Astrocyte of the cerebellum (primary cell): ENCODE results near the gene PPP1R1B.

Experiments
- DNase-seq: peaks from one replicate; pipeline ENCODE4 v3.0.0-alpha.2; 2011; ENCODE audit warnings: low read depth
- H3K4me3 ChIP-seq: 2 replicates; pipeline ENCODE4 v1.5.1; 2011; ENCODE audit warnings: mild to moderate bottlenecking, low read depth, low read length, moderate library complexity
- in situ Hi-C: cut with HindIII; loops from 2 replicates; pipeline ENCODE4 v1.10.0; 2017; ENCODE audit warnings: low sequenced_read_pairs
- TF ChIP-seq, protein P1 (sequence below): IDR thresholded peaks from 2 replicates; pipeline ENCODE4 v1.5.1; 2012; ENCODE audit warnings: low read length, low read depth, moderate library complexity, mild to moderate bottlenecking; ENCODE audit errors: missing control alignments

The PPP1R1B gene

DNA sequence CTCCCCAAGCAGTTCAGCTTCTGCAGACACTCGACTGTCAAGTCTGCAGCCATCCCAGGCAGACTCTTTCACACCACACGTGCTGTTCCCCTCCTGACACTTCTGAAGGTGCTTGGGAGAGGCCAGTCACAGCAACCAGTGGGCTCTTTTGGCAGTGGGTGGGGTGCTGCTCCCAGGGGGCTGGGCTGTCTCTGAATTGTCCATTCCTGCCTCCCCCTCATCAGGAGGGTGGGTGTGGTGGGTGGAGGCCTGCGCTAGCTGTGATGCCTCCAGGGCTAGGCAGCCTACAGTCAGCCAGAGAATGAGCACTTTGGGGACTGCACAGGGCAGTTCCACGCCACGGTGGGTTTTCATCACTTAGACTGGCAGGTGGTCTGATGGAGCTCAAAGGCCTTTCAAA, 20.5 kb downstream of the PPP1R1B start:
- TF ChIP-seq, protein P1, sequence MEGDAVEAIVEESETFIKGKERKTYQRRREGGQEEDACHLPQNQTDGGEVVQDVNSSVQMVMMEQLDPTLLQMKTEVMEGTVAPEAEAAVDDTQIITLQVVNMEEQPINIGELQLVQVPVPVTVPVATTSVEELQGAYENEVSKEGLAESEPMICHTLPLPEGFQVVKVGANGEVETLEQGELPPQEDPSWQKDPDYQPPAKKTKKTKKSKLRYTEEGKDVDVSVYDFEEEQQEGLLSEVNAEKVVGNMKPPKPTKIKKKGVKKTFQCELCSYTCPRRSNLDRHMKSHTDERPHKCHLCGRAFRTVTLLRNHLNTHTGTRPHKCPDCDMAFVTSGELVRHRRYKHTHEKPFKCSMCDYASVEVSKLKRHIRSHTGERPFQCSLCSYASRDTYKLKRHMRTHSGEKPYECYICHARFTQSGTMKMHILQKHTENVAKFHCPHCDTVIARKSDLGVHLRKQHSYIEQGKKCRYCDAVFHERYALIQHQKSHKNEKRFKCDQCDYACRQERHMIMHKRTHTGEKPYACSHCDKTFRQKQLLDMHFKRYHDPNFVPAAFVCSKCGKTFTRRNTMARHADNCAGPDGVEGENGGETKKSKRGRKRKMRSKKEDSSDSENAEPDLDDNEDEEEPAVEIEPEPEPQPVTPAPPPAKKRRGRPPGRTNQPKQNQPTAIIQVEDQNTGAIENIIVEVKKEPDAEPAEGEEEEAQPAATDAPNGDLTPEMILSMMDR = no peak
- H3K4me3 ChIP-seq = no peak overlapping the region
- no peak for DNase-seq
- in situ Hi-C loops = no loop called here

DNA sequence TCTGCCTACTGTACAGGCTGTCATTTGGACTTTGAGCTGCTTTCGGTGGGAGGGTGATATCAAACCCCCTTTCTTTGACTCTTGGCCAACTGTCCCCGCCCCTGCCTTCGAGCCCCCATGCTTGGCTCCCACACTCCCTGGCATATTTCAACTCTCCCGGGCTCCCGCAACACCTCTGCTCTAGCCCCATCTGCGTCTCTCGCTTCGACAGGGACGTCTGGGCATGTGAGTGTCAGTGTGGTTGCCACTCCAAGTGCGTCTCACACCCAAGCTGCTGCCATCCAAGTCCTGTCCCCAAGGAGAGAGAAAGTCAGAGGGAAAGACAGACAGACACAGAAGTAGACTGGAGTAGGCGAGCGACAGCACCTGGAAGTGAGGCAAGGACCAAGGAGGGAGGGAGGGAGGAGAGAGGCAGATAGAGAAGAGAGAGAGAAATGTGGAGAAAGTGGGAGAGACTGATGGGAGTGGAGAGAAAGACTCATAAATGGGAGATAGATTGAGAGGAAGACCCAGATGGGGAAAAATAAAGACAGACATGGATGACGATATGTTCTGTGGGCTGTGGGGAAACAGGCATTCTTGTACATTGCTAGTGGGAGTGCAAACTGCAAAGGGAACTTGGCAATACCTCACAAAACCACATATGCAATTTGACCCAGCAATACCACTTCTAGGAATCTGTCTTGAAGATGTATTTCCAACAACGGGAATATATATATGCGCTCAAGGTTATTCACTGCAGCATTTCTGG, 22.0 kb downstream of the PPP1R1B start:
- in situ Hi-C loops = no loop called here
- TF ChIP-seq, protein P1 = no peak
- DNase-seq = peak; percentile 59
- H3K4me3 ChIP-seq = no peak overlapping the region

DNA sequence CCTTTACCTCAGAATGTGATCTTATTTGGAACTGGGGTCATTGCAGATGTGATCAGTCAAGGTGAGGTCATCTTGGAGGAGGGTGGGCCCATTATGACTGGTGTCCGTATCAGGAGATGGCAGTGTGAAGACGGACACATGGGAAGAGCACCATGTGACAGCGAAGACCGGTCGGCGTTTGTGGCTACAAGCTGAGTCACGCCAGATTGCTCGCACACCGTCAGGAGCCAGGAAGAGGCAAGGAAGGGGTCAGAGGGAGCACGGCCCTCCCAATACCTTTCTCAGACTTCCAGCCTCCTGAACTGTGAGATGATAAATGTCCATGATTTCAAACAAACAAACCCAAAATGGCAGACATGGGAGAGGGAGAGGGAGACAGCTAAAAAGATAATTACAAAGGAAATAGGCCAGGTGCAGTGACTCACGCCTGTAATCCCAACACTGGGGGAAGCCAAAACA, 23.4 kb downstream of the PPP1R1B start:
- no peak overlapping the region for H3K4me3 ChIP-seq
- in situ Hi-C loops = no loop called here
- no peak for DNase-seq
- TF ChIP-seq, protein P1 = no peak

DNA sequence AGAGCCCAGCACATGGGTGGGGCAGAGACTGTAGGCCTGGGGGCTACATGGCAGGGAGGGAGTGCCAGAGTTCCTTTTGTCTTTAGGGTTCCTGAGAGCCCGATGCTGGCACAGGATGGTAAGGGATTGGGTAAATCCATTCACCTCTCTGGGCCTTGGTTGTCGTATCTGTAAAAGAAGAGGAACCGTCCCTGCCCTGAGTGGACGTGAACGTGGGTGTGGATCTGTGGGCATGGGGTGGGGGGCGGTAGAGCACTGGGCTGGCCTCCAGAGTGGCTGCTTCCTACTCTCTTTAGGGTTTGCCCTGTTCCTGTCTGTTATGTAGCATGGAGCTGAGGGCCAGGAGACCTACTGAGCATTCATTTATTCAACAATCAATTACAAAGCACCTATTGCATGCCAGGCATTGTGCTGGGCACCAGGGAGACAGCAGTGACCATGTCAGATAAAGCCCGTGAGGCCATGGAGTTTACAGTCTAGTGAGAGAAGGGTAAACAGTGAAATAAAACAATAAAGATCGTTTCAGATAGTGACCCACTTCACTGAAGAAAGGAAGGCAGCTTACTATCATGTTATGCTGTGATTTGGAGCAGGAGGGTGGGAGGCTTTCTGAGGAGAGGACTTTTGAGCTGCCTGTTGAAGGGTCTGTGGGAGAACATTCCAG, 25.3 kb downstream of the PPP1R1B start:
- no peak overlapping the region for H3K4me3 ChIP-seq
- in situ Hi-C loops = no loop called here

DNA sequence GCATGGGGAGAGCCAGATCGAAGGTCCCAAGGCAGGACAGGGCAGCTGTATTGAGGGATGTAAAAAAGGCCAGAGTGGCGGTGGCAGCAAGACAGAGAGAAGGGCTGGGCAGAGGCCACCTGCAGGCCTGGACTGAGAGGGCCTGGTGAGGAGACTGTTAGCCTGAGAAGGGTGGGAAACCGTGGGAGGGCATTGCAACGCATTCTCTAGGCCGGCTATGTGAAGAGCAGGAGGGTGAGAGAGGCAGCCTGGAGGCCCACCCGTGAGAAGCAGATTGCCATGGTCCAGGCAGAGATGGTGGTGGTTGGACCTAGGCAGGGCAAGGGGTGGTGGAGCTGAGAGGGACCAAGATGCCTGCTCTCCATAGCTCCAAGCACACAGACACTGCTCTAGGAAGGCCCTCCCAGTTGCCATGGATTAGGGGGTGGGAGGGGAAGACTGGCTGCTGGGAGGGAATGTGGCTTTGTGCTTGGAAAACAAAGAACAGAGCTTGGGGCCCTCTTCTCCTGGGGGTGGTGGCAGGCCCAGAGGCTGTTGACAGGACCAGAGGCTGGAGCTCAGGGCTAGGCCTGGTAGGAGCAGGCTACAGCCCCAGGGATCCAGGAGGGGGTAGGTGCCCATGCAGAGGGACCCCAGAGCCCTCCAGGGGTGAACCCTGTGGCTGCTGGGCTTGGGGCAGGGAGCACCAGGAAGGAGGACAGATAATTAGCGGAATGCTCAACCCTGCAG, 26.0 kb downstream of the PPP1R1B start:
- in situ Hi-C loops = no loop called here
- DNase-seq = no peak
- H3K4me3 ChIP-seq = no peak overlapping the region
- TF ChIP-seq, protein P1 = no peak

More for the DNA sequence above, 25.3 kb downstream of the PPP1R1B start:
- TF ChIP-seq, protein P1 = no peak
- DNase-seq = no peak

DNA sequence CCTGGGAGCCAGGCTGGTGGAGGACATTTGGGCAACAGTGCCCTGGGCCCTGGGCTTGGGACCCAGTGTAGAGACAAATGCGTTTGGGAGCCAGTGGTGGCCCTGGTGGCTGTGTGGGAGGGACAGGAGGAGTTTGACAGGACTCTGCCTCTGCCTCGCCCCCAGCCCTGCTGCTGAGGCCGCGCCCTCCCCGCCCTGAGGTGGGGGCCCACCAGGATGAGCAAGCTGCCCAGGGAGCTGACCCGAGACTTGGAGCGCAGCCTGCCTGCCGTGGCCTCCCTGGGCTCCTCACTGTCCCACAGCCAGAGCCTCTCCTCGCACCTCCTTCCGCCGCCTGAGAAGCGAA, 26.5 kb downstream of the PPP1R1B start:
- no peak for DNase-seq
- TF ChIP-seq, protein P1 = no peak
- H3K4me3 ChIP-seq = no peak overlapping the region
- in situ Hi-C loops = no loop called here
